Activated CD4-positive, alpha-beta T cell treated with anti-CD3 and anti-CD28 coated beads for 48 hours (primary cell): ENCODE results near the gene PAX4.

ENCODE experiments used
- DNase-seq: peaks from one replicate; pipeline ENCODE4 v3.0.0-alpha.2; 2020

PAX4 gene

GRCh38 chr7:127628445-127628844, 10.5 kb upstream of the PAX4 start:
- no peak for DNase-seq

GRCh38 chr7:127625331-127625730, 7.4 kb upstream of the PAX4 start:
- DNase-seq, result no peak

- no peak for DNase-seq
Observed at GRCh38 chr7:127620406-127621233, 2.7 kb upstream of the PAX4 start.

- DNase-seq, result no peak
Observed at GRCh38 chr7:127619681-127620405, 1.9 kb upstream of the PAX4 start.

GRCh38 chr7:127618775-127619174, 833 bp upstream of the PAX4 start:
- DNase-seq, result no peak

GRCh38 chr7:127616724-127617123, 1.2 kb downstream of the PAX4 start:
- no peak for DNase-seq

GRCh38 chr7:127612263-127612662, 5.7 kb downstream of the PAX4 start:
- no peak for DNase-seq

GRCh38 chr7:127609297-127609696, 8.6 kb downstream of the PAX4 start:
- DNase-seq, result no peak

- no peak for DNase-seq
Observed at GRCh38 chr7:127608446-127608845, 9.5 kb downstream of the PAX4 start.

GRCh38 chr7:127600885-127601284, 17.1 kb downstream of the PAX4 start:
- DNase-seq, result no peak

- DNase-seq, result peak; percentile 29
Observed at GRCh38 chr7:127598318-127598717, 19.6 kb downstream of the PAX4 start.

GRCh38 chr7:127595737-127596136, 22.2 kb downstream of the PAX4 start:
- no peak for DNase-seq

GRCh38 chr7:127594490-127594889, 23.5 kb downstream of the PAX4 start:
- no peak for DNase-seq

- DNase-seq, result no peak
Observed at GRCh38 chr7:127592550-127592949, 25.4 kb downstream of the PAX4 start.

GRCh38 chr7:127591591-127591990, 26.4 kb downstream of the PAX4 start:
- no peak for DNase-seq

GRCh38 chr7:127591189-127591588, 26.8 kb downstream of the PAX4 start:
- DNase-seq, result no peak

GRCh38 chr7:127589896-127590295, 28.0 kb downstream of the PAX4 start:
- no peak for DNase-seq

- peak; percentile 34 for DNase-seq
Observed at GRCh38 chr7:127588697-127589482, 29.1 kb downstream of the PAX4 start.

GRCh38 chr7:127588019-127588696, 29.8 kb downstream of the PAX4 start, which contains the start of gene ARF5:
ARF5 (plus strand) TSS chr7:127588411; CDS start chr7:127588499, 88 bp downstream.
- peak; percentile 90 for DNase-seq

- no peak for DNase-seq
Observed at GRCh38 chr7:127587663-127588018, 30.3 kb downstream of the PAX4 start.

- no peak for DNase-seq
Observed at GRCh38 chr7:127586346-127586745, 31.6 kb downstream of the PAX4 start.

- peak; percentile 95 for DNase-seq
Observed at GRCh38 chr7:127585044-127585953, 32.6 kb downstream of the PAX4 start, which contains the start of gene GCC1. GCC1 (minus strand) TSS chr7:127585596; CDS start chr7:127585182, 414 bp downstream.
